ENCODE results near the gene TRPV5. TPM values are rescaled to one million over a fixed set of nuclear protein-coding genes. Genes with fewer than 3 reads are reported as not detected.

TRPV5 gene
- total and polyA plus RNA-seq, 2 donors (not counting 3 experiments of a cell fraction or from before 2014, with no cell fraction given) = not detected

GRCh38 chr7:142867097-142867378, 66.5 kb downstream of the TRPV5 start:
- intact Hi-C loops (cut with micrococcal nuclease) = no loop called here
- no peaks in the 10 kb centered on the region for H3K9me1 ChIP-seq (replicated peaks; ENCODE audit: control insufficient read depth, extremely low read depth, insufficient read depth, low read length)
- H3K4me3 ChIP-seq (replicated peaks in 1 of 3; ENCODE audit: insufficient read depth in 1 of 3, low read depth in 1 of 3, low read length in 3 of 3) = no peak overlapping the region
- no peaks in the 10 kb centered on the region for H3K4me1 ChIP-seq (ENCODE audit: control insufficient read depth, extremely low read depth, insufficient read depth, low read length)
- H3K4me2 ChIP-seq (ENCODE audit: insufficient read depth, low read length) = no peak overlapping the region
- FAIRE-seq = no peak
- H2AFZ ChIP-seq (ENCODE audit: low read depth, low read length) = no peak overlapping the region
- H4K20me1 ChIP-seq (replicated peaks; ENCODE audit: control insufficient read depth, extremely low read depth, insufficient read depth, low read length) = no peaks in the 10 kb centered on the region
- BruUV-seq (replicated peaks) = no TSS peak
- H3K27me3 ChIP-seq (ENCODE audit: control insufficient read depth in 2 of 2, insufficient read depth in 2 of 2, low read length in 2 of 2) = no peaks in the 10 kb centered on the region
- POLR2A ChIA-PET = no interaction called here
- CTCF ChIA-PET = interaction anchor here (1.5 to 3.5 kb wide), 5 partner anchors 12 to 389 kb away, joined by 6 to 35 read pairs (median 16); partner anchors contain the start of gene EPHB6
- no peak overlapping the region for H3K27ac ChIP-seq (ENCODE audit: insufficient read depth, low read depth, low read length)
- TF ChIP-seq FOS (IDR thresholded peaks at IDR 0.05; ENCODE audit: borderline replicate concordance, insufficient read depth, low read length) (no peak), MYC (IDR thresholded peaks at IDR 0.05; ENCODE audit: low read depth, low read length) (no peak), JUN (IDR thresholded peaks at IDR 0.05; ENCODE audit: borderline replicate concordance, insufficient read depth, insufficient read length, low read depth) (no peak), POLR2AphosphoS5 (IDR thresholded peaks at IDR 0.05; ENCODE audit: insufficient read depth, low read depth, low read length) (no peak), EZH2 (IDR thresholded peaks at IDR 0.05; ENCODE audit: borderline replicate concordance, low read depth, low read length, severe bottlenecking) (no peak), CTCF (IDR thresholded peaks at IDR 0.05; ENCODE audit: extremely low read depth in 1 of 2, insufficient read depth in 1 of 2, low read depth in 1 of 2, low read length in 2 of 2) (no peak), POLR2A (IDR thresholded peaks at IDR 0.05; ENCODE audit: low read depth, low read length) (no peak), GATA2 (IDR thresholded peaks at IDR 0.05; ENCODE audit: insufficient read depth, insufficient read length, low read depth, low read length) (no peak), MAX (IDR thresholded peaks at IDR 0.05; ENCODE audit: insufficient read depth, insufficient read length) (no peak)
- DNase-seq (ENCODE audit: low read depth, low spot score) = no peak
- no peaks in the 10 kb centered on the region for H3K9me3 ChIP-seq (replicated peaks; ENCODE audit: control insufficient read depth, insufficient read depth, low read length)
- dilution Hi-C loops (cut with MboI; ENCODE audit: extremely low pct_ligation_motif_present, low sequenced_read_pairs) = no loop called here
- no peak overlapping the region for H3K9ac ChIP-seq (replicated peaks; ENCODE audit: extremely low read depth, insufficient read depth, low read length)
- no peaks in the 10 kb centered on the region for H3K36me3 ChIP-seq (ENCODE audit: control insufficient read depth in 2 of 2, extremely low read depth in 1 of 2, insufficient read depth in 2 of 2, low read length in 2 of 2)
- H3K79me2 ChIP-seq (ENCODE audit: control insufficient read depth, insufficient read depth, low read length) = no peaks in the 10 kb centered on the region
